ENCODE data around the gene PPT2. TPM values are rescaled to one million over a fixed set of nuclear protein-coding genes. Genes with fewer than 3 reads are reported as not detected.

The PPT2 gene
- polyA plus RNA-seq, 2 donors = 20.7 to 21.6 TPM

DNA sequence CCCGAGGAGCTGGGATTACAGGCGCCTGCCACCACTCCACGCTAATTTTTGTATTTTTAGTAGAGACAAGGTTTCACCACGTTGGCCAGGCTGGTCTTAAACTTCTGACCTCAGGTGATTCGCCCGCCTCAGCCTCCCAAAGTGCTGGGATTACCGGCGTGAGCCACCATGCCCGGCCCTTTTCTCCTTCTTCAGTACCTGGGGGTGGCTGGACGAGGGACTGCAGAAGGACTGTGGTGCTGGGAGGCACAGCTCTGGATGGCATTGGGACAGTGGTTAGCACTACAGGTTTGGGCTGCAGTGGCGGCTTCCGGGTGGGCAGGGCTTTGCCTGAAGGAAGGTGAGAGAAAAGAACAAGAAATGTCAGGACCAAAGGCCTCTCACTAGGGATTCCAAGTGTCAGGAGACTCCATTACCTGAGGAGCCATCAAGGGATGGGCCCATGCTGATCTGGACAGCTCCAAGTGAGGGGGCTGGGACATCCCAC is 33.3 kb upstream of the PPT2 start:
- WGBS, 2 donors = 91 to 97% methylated on average over 11 to 12 of the region's 12 CpGs
- Histone ChIP-seq H3K9me3 (ENCODE audit: control insufficient read depth in 2 of 2, insufficient read depth in 1 of 2, low read depth in 1 of 2, low read length in 1 of 2) (no peaks in the 10 kb centered on the region), H3K27ac (ENCODE audit: low read depth in 2 of 2, low read length in 1 of 2) (no peak overlapping the region), H3K4me1 (ENCODE audit: control insufficient read depth in 2 of 2, insufficient read depth in 2 of 2, low read length in 1 of 2) (peaks cover 0 to 2% of the 10 kb centered on the region in 2 donors), H3K4me3 (ENCODE audit: low read depth in 1 of 2, low read length in 2 of 2) (no peak overlapping the region), H3K36me3 (ENCODE audit: control insufficient read depth in 2 of 2, insufficient read depth in 2 of 2, low read length in 1 of 2) (peaks cover 16 to 54% of the 10 kb centered on the region in 2 donors), H3K27me3 (ENCODE audit: control insufficient read depth in 1 of 2, insufficient read depth in 2 of 2, low read length in 2 of 2) (no peaks in the 10 kb centered on the region)

DNA sequence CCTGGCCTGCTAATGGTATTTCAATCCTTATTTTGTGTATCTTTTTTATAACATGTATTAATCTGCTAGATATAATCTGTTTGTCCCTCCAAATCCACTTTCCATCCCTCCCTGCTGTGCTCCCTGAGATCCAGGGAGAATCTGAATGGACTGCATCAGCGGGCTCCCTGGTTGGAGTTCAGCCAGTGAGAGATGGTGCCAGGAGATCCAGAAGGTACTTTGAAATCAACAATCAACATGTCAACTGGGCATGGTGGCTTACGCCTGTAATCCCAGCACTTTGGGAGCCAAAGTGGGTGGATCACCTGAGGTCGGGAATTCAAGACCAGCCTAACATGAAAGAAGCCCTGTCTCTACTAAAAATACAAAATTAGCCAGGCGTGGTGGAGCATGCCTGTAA is 30.3 kb upstream of the PPT2 start:
- WGBS, 2 donors = 65 to 69% methylated on average over 4 of the region's 4 CpGs
- Histone ChIP-seq H3K27ac (ENCODE audit: low read depth in 2 of 2, low read length in 1 of 2) (no peak overlapping the region), H3K36me3 (ENCODE audit: control insufficient read depth in 2 of 2, insufficient read depth in 2 of 2, low read length in 1 of 2) (peaks cover 15 to 27% of the 10 kb centered on the region in 2 donors), H3K4me1 (ENCODE audit: control insufficient read depth in 2 of 2, insufficient read depth in 2 of 2, low read length in 1 of 2) (peaks cover 11 to 13% of the 10 kb centered on the region in 2 donors), H3K4me3 (ENCODE audit: low read depth in 1 of 2, low read length in 2 of 2) (no peak overlapping the region), H3K27me3 (ENCODE audit: control insufficient read depth in 1 of 2, insufficient read depth in 2 of 2, low read length in 2 of 2) (no peaks in the 10 kb centered on the region), H3K9me3 (ENCODE audit: control insufficient read depth in 2 of 2, insufficient read depth in 1 of 2, low read depth in 1 of 2, low read length in 1 of 2) (no peaks in the 10 kb centered on the region)

DNA sequence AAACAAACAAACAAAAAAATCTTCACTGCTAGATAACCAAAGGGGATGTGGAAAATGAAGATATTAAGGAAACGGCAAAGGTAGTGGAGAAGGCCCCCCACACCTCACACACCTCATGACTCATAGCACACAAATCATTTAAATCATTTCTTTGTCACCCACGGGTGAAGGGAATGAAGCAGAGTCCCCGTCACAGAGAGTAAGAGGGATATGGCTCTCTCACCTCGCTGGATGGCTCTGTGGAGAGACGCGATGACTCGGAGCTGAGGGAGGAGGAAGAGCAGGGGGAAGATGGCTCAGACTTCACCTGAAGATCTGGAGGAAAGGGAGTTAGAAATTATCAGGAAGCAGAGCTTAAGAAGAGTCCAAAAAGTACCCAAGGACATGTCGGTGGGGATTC is 27.1 kb upstream of the PPT2 start:
- WGBS, 2 donors = 39 to 46% methylated on average over 8 of the region's 8 CpGs
- Histone ChIP-seq H3K4me3 (ENCODE audit: low read depth in 1 of 2, low read length in 2 of 2) (peak overlapping the region; percentile 98 to 99), H3K27me3 (ENCODE audit: control insufficient read depth in 1 of 2, insufficient read depth in 2 of 2, low read length in 2 of 2) (no peaks in the 10 kb centered on the region), H3K4me1 (ENCODE audit: control insufficient read depth in 2 of 2, insufficient read depth in 2 of 2, low read length in 1 of 2) (peaks cover 16 to 18% of the 10 kb centered on the region in 2 donors), H3K9me3 (ENCODE audit: control insufficient read depth in 2 of 2, insufficient read depth in 1 of 2, low read depth in 1 of 2, low read length in 1 of 2) (no peaks in the 10 kb centered on the region), H3K36me3 (ENCODE audit: control insufficient read depth in 2 of 2, insufficient read depth in 2 of 2, low read length in 1 of 2) (peaks cover 5 to 11% of the 10 kb centered on the region in 2 donors), H3K27ac (ENCODE audit: low read depth in 2 of 2, low read length in 1 of 2) (no peak overlapping the region)

DNA sequence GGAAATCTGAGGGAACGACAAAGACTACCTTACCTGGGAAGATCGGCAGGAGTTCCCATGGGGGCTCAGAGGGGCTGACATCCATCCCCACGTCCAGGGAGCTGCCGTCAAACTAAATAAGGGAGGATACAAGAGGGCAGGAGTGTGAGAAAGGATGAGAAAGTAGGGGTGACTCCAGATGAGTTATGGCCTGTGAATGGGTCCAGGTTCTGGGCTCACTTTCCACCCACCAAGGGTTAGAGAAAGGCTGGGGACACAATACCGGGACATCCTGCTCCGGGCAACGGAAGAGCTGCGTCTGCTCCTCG is 26.6 kb upstream of the PPT2 start:
- peak overlapping the region; percentile 98 to 99 for H3K4me3 ChIP-seq (ENCODE audit: low read depth in 1 of 2, low read length in 2 of 2)
- 3 to 5% methylated on average over 9 of the region's 9 CpGs for WGBS, 2 donors
- H3K27me3 ChIP-seq (ENCODE audit: control insufficient read depth in 1 of 2, insufficient read depth in 2 of 2, low read length in 2 of 2) = no peaks in the 10 kb centered on the region
- H3K9me3 ChIP-seq (ENCODE audit: control insufficient read depth in 2 of 2, insufficient read depth in 1 of 2, low read depth in 1 of 2, low read length in 1 of 2) = no peaks in the 10 kb centered on the region
- H3K4me1 ChIP-seq (ENCODE audit: control insufficient read depth in 2 of 2, insufficient read depth in 2 of 2, low read length in 1 of 2) = peaks cover 16 to 18% of the 10 kb centered on the region in 2 donors
- peak overlapping the region; percentile 83 to 96 for H3K27ac ChIP-seq (ENCODE audit: low read depth in 2 of 2, low read length in 1 of 2)
- H3K36me3 ChIP-seq (ENCODE audit: control insufficient read depth in 2 of 2, insufficient read depth in 2 of 2, low read length in 1 of 2) = peaks cover 5 to 8% of the 10 kb centered on the region in 2 donors

DNA sequence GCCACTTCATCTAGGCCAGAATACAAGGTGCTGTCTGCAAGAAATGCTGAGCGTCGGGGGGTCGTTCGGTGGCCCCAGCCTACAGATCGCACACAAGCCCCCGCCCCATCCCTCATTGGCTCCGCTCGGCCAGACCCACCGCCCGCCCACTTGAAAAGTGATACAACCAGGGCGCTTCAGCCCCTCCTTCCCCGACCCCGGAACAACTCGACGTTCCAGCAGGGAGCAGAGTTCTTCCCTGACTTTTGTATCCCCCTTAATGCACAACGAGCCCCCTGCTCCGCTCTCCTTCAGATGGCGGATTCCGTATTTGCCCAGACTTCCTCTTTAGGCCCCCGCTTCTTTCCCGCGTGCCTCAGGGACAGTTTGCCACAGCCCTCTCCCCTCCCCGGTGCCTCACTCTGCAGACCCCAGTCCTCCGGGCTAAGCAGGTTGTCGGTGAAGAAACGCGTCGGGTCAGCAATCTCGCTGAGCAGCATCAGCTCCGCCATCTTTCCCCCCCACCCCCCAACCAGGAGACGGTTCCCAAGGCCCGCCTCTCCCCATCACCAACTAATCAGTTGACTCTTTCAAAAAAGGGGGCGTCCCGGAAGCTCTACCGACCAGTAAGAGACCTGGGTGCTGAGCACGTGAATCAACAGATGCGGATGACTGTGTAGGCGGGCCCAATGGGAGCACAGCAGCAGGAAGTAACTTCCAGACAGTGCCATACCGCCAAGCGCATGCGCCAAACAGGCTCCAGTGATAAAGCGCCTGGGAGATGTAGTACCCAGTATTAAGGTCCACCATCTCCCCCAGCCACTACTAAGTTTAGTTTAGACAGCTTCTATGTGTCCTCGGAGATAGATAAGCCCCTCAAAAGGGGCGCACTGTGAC is 26.0 kb upstream of the PPT2 start, which contains the start of gene ATF6B:
TSS of gene ATF6B (minus strand) at position 530 of the 876 bp plus-strand sequence. CDS start at position 491, 39 bp downstream.
- peak within 1 kb of the TSS; percentile 93 to 96 for H3K27ac ChIP-seq (ENCODE audit: low read depth in 2 of 2, low read length in 1 of 2)

DNA sequence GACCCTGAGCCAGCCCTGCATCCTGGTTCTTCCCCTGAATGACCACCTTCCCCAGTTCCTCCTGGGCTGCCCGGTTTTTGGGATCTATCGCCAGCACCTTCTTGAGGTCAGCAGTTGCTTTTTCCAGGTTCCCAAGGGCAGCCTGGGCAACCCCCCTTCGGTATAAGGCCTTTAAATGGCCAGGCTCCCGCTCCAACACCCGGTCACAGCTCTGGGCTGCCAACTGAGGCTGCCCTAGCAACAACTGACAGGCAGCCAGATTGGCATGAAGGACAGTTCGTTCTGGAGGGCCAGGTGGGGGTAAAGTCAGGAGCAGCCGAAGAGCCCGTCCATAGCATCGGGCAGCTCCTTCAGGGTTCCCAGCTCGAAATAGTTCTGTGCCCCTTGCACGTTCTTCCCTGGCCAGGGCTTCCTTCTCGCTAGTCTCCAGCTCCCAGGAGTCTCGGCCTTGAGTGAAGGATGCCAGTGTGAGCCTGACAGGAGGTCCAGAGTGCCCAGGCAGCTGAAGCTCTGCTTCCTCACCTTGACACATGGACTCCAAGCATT is 25.1 kb upstream of the PPT2 start:
- Histone ChIP-seq H3K4me1 (ENCODE audit: control insufficient read depth in 2 of 2, insufficient read depth in 2 of 2, low read length in 1 of 2) (peaks cover 16 to 19% of the 10 kb centered on the region in 2 donors), H3K27me3 (ENCODE audit: control insufficient read depth in 1 of 2, insufficient read depth in 2 of 2, low read length in 2 of 2) (no peaks in the 10 kb centered on the region), H3K36me3 (ENCODE audit: control insufficient read depth in 2 of 2, insufficient read depth in 2 of 2, low read length in 1 of 2) (peaks cover 2 to 8% of the 10 kb centered on the region in 2 donors), H3K9me3 (ENCODE audit: control insufficient read depth in 2 of 2, insufficient read depth in 1 of 2, low read depth in 1 of 2, low read length in 1 of 2) (no peaks in the 10 kb centered on the region), H3K27ac (ENCODE audit: low read depth in 2 of 2, low read length in 1 of 2) (peak overlapping the region; percentile 92 to 93), H3K4me3 (ENCODE audit: low read depth in 1 of 2, low read length in 2 of 2) (peak overlapping the region; percentile 59 to 98)
- 81 to 84% methylated on average over 13 of the region's 13 CpGs for WGBS, 2 donors

More for the DNA sequence above, 26.0 kb upstream of the PPT2 start, which contains the start of gene ATF6B:
- Histone ChIP-seq H3K9me3 (ENCODE audit: control insufficient read depth in 2 of 2, insufficient read depth in 1 of 2, low read depth in 1 of 2, low read length in 1 of 2) (no peaks in the 10 kb centered on the region), H3K4me3 (ENCODE audit: low read depth in 1 of 2, low read length in 2 of 2) (peak within 1 kb of the TSS; percentile 98 to 99), H3K27me3 (ENCODE audit: control insufficient read depth in 1 of 2, insufficient read depth in 2 of 2, low read length in 2 of 2) (no peaks in the 10 kb centered on the region), H3K36me3 (ENCODE audit: control insufficient read depth in 2 of 2, insufficient read depth in 2 of 2, low read length in 1 of 2) (peaks cover 5 to 8% of the 10 kb centered on the region in 2 donors), H3K4me1 (ENCODE audit: control insufficient read depth in 2 of 2, insufficient read depth in 2 of 2, low read length in 1 of 2) (peaks cover 16 to 19% of the 10 kb centered on the region in 2 donors)
- 0 to 1% methylated on average over 44 of the region's 44 CpGs for WGBS, 2 donors

DNA sequence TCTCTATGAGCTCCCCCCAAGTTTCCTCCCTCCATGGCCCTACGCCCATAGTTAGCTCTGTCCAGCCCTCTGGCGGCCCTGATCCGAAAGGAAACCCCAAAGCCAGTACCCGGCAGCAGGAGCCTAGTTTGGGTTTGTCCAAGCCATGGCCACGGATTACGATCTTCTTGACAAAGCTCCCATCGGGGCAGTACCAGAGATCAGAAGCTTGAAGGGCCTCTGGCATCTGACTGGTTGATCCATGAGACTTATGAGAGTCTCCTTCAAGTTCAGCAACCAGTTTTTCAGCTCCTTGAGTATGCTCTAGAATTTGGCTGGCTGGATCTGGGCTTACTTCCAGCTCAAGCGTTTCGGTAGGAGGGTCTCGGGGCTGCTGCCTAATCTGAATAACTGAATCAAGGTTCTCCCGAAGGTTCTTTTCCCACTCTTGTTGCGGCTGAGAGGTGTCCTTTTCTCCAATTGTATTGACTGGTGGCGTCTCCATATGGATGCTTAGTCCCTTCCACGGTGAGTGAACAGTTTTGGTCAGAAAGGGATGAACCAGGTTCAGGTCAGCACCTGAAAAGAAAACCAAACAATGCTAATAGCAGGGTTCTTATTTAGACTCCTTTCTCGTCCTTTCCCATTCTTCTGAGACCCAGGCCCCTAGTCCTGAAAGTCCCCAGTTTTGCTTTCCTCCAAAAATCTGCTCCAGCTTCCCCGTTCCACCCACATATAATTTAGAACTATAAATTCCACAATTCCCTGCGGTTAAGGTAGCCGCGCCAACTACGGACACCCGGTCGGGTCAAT is 24.4 kb upstream of the PPT2 start:
- H3K36me3 ChIP-seq (ENCODE audit: control insufficient read depth in 2 of 2, insufficient read depth in 2 of 2, low read length in 1 of 2) = peaks cover under 1 to 2% of the 10 kb centered on the region in 2 donors
- no peaks in the 10 kb centered on the region for H3K9me3 ChIP-seq (ENCODE audit: control insufficient read depth in 2 of 2, insufficient read depth in 1 of 2, low read depth in 1 of 2, low read length in 1 of 2)
- H3K27me3 ChIP-seq (ENCODE audit: control insufficient read depth in 1 of 2, insufficient read depth in 2 of 2, low read length in 2 of 2) = no peaks in the 10 kb centered on the region
- peaks cover 16 to 19% of the 10 kb centered on the region in 2 donors for H3K4me1 ChIP-seq (ENCODE audit: control insufficient read depth in 2 of 2, insufficient read depth in 2 of 2, low read length in 1 of 2)
- H3K4me3 ChIP-seq (ENCODE audit: low read depth in 1 of 2, low read length in 2 of 2) = peak overlapping the region; percentile 59 to 98
- peak overlapping the region; percentile 92 to 93 for H3K27ac ChIP-seq (ENCODE audit: low read depth in 2 of 2, low read length in 1 of 2)
- 24 to 29% methylated on average over 22 of the region's 22 CpGs for WGBS, 2 donors

DNA sequence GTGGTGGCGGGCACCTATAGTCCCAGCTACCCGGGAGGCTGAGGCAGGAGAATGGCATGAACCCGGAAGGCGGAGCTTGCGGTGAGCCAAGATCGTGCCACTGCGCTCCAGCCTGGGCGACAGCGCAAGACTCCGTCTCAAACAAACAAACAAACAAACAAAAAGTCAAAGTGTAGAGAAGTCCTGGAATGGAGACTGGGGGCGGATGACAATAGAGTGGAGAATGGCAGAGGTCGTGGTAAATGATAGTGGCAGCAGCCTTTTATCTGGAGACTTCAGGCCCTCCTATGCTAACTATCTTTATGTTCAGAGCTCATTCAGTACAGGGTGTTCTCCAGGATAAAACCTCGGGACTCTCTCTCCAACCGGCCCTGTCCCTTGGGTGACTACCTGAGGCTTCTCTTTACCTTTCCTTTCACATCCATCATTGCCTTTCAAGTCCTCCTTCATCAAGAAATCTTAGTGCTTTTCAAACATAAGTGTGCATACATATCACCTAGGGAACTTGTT is 22.4 kb upstream of the PPT2 start:
- no peaks in the 10 kb centered on the region for H3K27me3 ChIP-seq (ENCODE audit: control insufficient read depth in 1 of 2, insufficient read depth in 2 of 2, low read length in 2 of 2)
- peaks cover 16 to 19% of the 10 kb centered on the region in 2 donors for H3K4me1 ChIP-seq (ENCODE audit: control insufficient read depth in 2 of 2, insufficient read depth in 2 of 2, low read length in 1 of 2)
- no peaks in the 10 kb centered on the region for H3K9me3 ChIP-seq (ENCODE audit: control insufficient read depth in 2 of 2, insufficient read depth in 1 of 2, low read depth in 1 of 2, low read length in 1 of 2)
- WGBS, 2 donors = 87 to 89% methylated on average over 14 of the region's 14 CpGs
- H3K4me3 ChIP-seq (ENCODE audit: low read depth in 1 of 2, low read length in 2 of 2) = no peak overlapping the region
- H3K36me3 ChIP-seq (ENCODE audit: control insufficient read depth in 2 of 2, insufficient read depth in 2 of 2, low read length in 1 of 2) = no peaks in the 10 kb centered on the region
- peak overlapping the region; percentile 44 to 47 for H3K27ac ChIP-seq (ENCODE audit: low read depth in 2 of 2, low read length in 1 of 2)

DNA sequence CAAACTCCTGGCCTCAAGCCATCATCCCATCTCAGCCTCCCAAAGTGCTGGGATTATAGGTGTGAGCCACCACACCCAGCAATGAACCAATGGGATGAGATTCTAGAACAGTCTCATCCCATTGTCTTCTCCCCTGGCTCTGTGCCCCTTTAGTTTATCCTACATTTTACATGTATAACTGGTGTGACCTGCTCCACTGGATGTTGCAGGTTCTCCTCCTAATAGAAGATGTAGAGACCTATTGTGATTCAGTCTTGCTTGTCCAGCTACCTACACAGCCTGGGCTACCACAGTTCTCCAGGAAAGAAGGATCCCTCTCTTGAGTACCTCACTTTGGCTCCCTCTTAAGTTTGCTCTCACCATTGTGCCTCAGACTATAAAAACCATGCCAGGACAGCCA is 21.8 kb upstream of the PPT2 start:
- H3K4me1 ChIP-seq (ENCODE audit: control insufficient read depth in 2 of 2, insufficient read depth in 2 of 2, low read length in 1 of 2) = peaks cover 14 to 16% of the 10 kb centered on the region in 2 donors
- no peaks in the 10 kb centered on the region for H3K36me3 ChIP-seq (ENCODE audit: control insufficient read depth in 2 of 2, insufficient read depth in 2 of 2, low read length in 1 of 2)
- H3K4me3 ChIP-seq (ENCODE audit: low read depth in 1 of 2, low read length in 2 of 2) = no peak overlapping the region
- no peaks in the 10 kb centered on the region for H3K27me3 ChIP-seq (ENCODE audit: control insufficient read depth in 1 of 2, insufficient read depth in 2 of 2, low read length in 2 of 2)
- H3K27ac ChIP-seq (ENCODE audit: low read depth in 2 of 2, low read length in 1 of 2) = peak overlapping the region; percentile 71 to 76
- H3K9me3 ChIP-seq (ENCODE audit: control insufficient read depth in 2 of 2, insufficient read depth in 1 of 2, low read depth in 1 of 2, low read length in 1 of 2) = no peaks in the 10 kb centered on the region
